Adipose tissue (tissue), 3 donors: ENCODE results near the gene HIC1. TPM values are rescaled to one million over a fixed set of nuclear protein-coding genes. Genes with fewer than 3 reads are reported as not detected.

Source experiments
- H3K27ac ChIP-seq: one replicate; pipeline ENCODE4 v1.5.1; 2013; ENCODE audit warnings: low read depth, low read length
- WGBS, 3 donors: extraction: QIAGEN DNeasy Blood & Tissue Kit; methylation state at CpG; one replicate each; pipeline ENCODE4 v1.1.7; 2013; 5-methylcytosine and 5-hydroxymethylcytosine counted together
- polyA plus RNA-seq, 3 donors: library from polyadenylated mRNA; stranded (reverse); fragments of 200-250 nt; gene quantifications; one replicate each; pipeline ENCODE4 v1.2.3, GENCODE V29; 2013
- donor health status: healthy with polysubstance abuse.
- donor health status: Bipolar disorder and iron deficiency.
- donor health status: healthy.

Gene HIC1
- polyA plus RNA-seq, 3 donors = 1.6 to 23.3 (median 19.7) TPM

GRCh38 chr17:2084036-2084765 is 29.3 kb downstream of the HIC1 start:
- no peak overlapping the region for H3K27ac ChIP-seq
- 42 to 62% (median 49%) methylated on average over 8 of the region's 8 CpGs for WGBS, 3 donors

- 37 to 66% (median 42%) methylated on average over 13 of the region's 13 CpGs for WGBS, 3 donors
- H3K27ac ChIP-seq = no peak overlapping the region
These were observed 30.1 kb downstream of the HIC1 start for GRCh38 chr17:2084766-2085647.

- 32 to 65% (median 38%) methylated on average over 5 of the region's 5 CpGs for WGBS, 3 donors
- no peak overlapping the region for H3K27ac ChIP-seq
These were observed 30.7 kb downstream of the HIC1 start for GRCh38 chr17:2085648-2085949.

GRCh38 chr17:2086306-2086705 is 31.4 kb downstream of the HIC1 start:
- H3K27ac ChIP-seq = no peak overlapping the region
- WGBS, 3 donors = 48 to 79% (median 56%) methylated on average over 3 of the region's 3 CpGs

- no peak overlapping the region for H3K27ac ChIP-seq
- 22 to 71% (median 33%) methylated on average over 10 of the region's 10 CpGs for WGBS, 3 donors
These were observed 32.8 kb downstream of the HIC1 start for GRCh38 chr17:2087597-2088211.

- WGBS, 3 donors = 19 to 73% (median 24%) methylated on average over 8 of the region's 8 CpGs
- peak overlapping the region; percentile 43 for H3K27ac ChIP-seq
These were observed 34.1 kb downstream of the HIC1 start for GRCh38 chr17:2089021-2089422.

GRCh38 chr17:2090210-2090641 is 35.3 kb downstream of the HIC1 start:
- 40 to 78% (median 50%) methylated on average over 9 of the region's 9 CpGs for WGBS, 3 donors
- no peak overlapping the region for H3K27ac ChIP-seq

- no peak overlapping the region for H3K27ac ChIP-seq
- 30 to 80% (median 36%) methylated on average over 2 of the region's 2 CpGs for WGBS, 3 donors
These were observed 36.1 kb downstream of the HIC1 start for GRCh38 chr17:2090804-2091534.

GRCh38 chr17:2092253-2092652 is 37.4 kb downstream of the HIC1 start:
- WGBS, 3 donors = 72 to 91% (median 82%) methylated on average over 4 of the region's 4 CpGs
- H3K27ac ChIP-seq = no peak overlapping the region

GRCh38 chr17:2093349-2093748 is 38.4 kb downstream of the HIC1 start:
- H3K27ac ChIP-seq = no peak overlapping the region
- 45 to 86% (median 83%) methylated on average over 5 of the region's 5 CpGs for WGBS, 3 donors

GRCh38 chr17:2094891-2095535 is 40.1 kb downstream of the HIC1 start:
- H3K27ac ChIP-seq = no peak overlapping the region
- 57 to 76% (median 68%) methylated on average over 12 of the region's 12 CpGs for WGBS, 3 donors

- peak overlapping the region; percentile 4 for H3K27ac ChIP-seq
These were observed 40.6 kb downstream of the HIC1 start for GRCh38 chr17:2095536-2095910.

GRCh38 chr17:2101448-2102257 is 46.8 kb downstream of the HIC1 start:
- WGBS, 3 donors = 39 to 56% (median 43%) methylated on average over 15 of the region's 15 CpGs
- H3K27ac ChIP-seq = no peak overlapping the region

More at GRCh38 chr17:2095536-2095910, 40.6 kb downstream of the HIC1 start:
- WGBS, 3 donors = 79 to 89% (median 81%) methylated on average over 9 to 10 of the region's 10 CpGs

- 87 to 89% (median 87%) methylated on average over 9 of the region's 9 CpGs for WGBS, 3 donors
- no peak overlapping the region for H3K27ac ChIP-seq
These were observed 48.3 kb downstream of the HIC1 start for GRCh38 chr17:2102931-2103809.

- 74 to 88% (median 79%) methylated on average over 1 of the region's 1 CpG for WGBS, 3 donors
- no peak overlapping the region for H3K27ac ChIP-seq
These were observed 50.8 kb downstream of the HIC1 start for GRCh38 chr17:2105663-2106062.

GRCh38 chr17:2106308-2106955 is 51.5 kb downstream of the HIC1 start:
- no peak overlapping the region for H3K27ac ChIP-seq
- WGBS, 3 donors = 64 to 71% (median 68%) methylated on average over 10 to 11 of the region's 11 CpGs
